ENCODE measurements around the gene ENAH.
"Not testable (repeated sequence)": the region's sequence is repeated elsewhere in the genome, so short reads cannot be mapped to it uniquely, and the experiment has no call there.

Gene ENAH

GRCh38 chr1:225644666-225645065 lies 8.3 kb downstream of the ENAH start:
- peak; percentile 15 for DNase-seq

DNA sequence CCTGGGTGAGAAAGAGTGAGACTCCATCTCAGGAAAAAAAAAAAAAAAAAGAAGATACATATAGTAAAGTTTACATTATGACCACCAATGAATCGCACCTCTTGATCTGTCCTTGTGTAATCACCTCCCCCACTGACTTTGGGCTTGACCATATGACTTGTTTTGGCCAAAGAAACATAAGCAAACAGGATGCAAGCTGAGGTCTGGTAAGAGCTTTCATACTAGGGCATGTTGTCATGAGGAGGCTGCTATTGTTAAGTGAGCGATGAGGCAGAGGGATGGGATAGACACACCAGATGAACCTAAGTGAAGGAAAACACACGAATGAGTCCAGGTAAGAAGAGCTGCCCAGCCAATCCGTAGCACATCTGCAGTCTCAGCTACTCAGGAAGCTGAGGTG lies 10.7 kb downstream of the ENAH start:
- no peak for DNase-seq

GRCh38 chr1:225638853-225639252 lies 14.1 kb downstream of the ENAH start:
- DNase-seq, result no peak

DNA sequence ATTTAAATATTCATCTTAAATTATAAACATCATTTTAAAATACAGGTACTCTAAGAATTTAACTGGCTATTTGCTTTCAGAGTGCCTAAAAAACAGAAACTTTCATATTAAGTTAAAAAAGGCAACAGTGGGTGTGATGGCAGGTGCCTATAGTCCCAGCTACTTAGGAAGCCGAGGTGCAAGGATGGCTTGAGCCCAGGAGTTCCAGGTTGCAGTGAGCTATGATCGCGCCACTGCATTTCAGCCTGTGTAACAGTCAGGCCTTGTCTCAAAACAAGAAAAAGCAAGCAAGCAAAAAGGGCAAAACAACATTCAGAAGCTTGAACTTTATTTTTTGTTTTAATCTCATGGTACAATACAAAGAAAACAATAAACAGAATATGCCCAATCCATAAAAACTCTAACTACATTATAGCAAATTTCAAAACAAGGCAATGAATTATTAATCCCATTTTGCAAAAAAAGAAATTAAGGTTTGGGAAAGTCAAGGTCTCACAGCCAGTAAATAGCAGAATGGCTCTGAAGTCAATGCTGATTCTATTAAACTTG lies 15.2 kb downstream of the ENAH start:
- no peak for DNase-seq

GRCh38 chr1:225636992-225637391 lies 15.9 kb downstream of the ENAH start:
- not testable (repeated sequence) for DNase-seq

GRCh38 chr1:225635649-225636048 lies 17.3 kb downstream of the ENAH start:
- peak; percentile 29 for DNase-seq

DNA sequence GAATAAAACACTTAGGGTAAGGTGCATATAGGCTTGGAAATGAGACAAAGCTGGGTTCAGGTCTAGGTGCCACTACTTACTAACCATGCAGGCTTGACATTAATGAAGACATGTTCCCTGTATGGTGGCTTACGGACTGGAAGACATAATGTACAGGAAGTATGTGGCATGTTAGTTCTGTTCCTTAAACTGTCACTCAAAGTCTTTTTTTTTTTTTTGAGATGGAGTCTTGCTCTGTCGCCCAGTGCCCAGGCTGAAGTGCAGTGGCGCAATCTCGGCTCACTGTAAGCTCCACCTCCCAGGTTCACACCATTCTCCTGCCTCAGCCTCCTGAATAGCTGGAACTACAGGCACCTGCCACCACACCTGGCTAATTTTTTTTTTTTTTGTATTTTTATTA lies 20.1 kb downstream of the ENAH start:
- not testable (repeated sequence) for DNase-seq

GRCh38 chr1:225631021-225631663 lies 21.8 kb downstream of the ENAH start:
- DNase-seq, result no peak

- DNase-seq, result no peak
Measured at GRCh38 chr1:225629483-225629882, 23.4 kb downstream of the ENAH start.

DNA sequence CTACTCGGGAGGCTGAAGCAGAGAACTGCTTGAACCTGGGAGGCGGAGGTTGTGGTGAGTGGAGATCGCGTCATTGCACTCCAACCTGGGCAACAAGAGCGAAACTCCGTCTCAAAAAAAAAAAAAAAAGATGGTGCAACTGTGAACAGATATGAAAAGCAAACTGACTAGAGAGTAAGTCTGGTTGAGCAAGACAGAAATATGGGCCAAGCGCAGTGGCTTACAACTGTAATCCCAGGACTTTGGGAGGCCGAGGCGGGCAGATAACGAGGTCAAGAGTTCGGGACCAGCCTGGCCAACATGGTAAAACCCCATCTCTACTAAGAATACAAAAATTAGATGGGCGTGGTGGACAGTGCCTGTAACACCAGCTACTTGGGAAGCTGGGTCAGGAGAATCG lies 24.1 kb downstream of the ENAH start:
- DNase-seq, result not testable (repeated sequence)

GRCh38 chr1:225627304-225627947 lies 25.5 kb downstream of the ENAH start:
- DNase-seq, result no peak

- peak; percentile 47 for DNase-seq
Measured at GRCh38 chr1:225626698-225627097, 26.2 kb downstream of the ENAH start.

GRCh38 chr1:225617956-225618355 lies 35.0 kb downstream of the ENAH start:
- no peak for DNase-seq

GRCh38 chr1:225617479-225617878 lies 35.4 kb downstream of the ENAH start:
- no peak for DNase-seq

DNA sequence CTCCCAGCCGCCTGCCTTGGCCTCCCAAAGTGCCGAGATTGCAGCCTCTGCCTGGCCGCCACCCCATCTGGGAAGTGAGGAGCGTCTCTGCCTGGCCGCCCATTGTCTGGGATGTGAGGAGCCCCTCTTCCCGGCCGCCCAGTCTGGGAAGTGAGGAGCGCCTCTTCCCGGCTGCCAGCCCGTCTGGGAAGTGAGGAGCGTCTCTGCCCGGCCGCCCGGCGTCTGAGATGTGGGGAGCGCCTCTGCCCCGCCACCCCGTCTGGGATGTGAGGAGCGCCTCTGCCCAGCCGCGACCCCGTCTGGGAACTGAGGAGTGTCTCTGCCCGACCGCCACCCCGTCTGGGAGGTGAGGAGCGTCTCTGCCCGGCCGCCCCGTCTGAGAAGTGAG lies 37.5 kb downstream of the ENAH start:
- DNase-seq, result not testable (repeated sequence)

DNA sequence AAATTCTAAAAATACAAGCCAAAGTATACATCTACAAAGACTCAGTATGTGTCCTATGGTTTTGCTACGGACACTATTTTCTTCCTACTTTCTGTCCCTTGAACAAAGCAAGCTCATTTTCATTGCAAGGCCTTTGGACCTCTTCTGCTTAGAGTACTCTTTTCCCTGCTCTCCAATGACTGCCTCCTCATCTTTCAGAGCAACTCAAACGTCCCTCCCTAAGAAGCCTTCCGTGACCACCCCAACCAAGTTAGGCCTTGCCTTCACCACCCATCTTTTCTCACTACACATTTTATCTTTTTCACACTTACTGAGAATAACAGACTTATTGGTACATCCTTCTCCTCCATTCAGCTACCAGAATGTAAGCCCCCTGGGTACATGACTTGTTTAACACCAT lies 39.9 kb downstream of the ENAH start:
- no peak for DNase-seq

- DNase-seq, result no peak
Measured at GRCh38 chr1:225612287-225612686, 40.6 kb downstream of the ENAH start.

DNA sequence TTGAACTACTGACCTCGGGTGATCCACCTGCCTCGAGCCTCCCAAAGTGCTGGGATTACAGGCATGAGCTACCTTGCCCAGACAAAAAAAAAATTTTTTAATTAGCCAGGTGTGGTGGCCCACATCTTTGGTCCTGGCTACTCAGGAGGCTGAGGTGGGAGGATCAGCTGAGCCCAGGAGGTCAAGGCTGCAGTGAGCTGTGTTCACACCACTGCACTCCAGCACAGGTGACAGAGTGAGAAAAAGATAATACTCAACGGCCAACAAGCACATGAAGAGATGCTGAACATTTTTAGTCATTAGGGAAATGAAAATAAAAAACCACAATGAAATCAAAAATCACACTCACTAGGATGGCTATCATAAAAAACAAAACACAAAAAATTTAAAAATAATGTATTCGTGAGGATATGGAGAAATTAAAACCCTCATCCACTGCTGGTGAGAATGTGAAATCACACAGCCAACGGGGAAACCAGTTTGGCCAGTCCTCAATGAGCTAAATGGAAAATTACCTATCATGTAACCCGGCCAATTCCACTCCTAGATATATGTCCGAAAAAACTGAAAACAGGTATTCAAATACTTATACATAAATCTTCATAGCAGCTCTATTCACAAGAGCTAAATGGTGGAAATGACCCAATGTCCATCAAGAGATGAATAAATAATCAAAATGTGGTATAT lies 41.2 kb downstream of the ENAH start:
- no peak for DNase-seq

DNA sequence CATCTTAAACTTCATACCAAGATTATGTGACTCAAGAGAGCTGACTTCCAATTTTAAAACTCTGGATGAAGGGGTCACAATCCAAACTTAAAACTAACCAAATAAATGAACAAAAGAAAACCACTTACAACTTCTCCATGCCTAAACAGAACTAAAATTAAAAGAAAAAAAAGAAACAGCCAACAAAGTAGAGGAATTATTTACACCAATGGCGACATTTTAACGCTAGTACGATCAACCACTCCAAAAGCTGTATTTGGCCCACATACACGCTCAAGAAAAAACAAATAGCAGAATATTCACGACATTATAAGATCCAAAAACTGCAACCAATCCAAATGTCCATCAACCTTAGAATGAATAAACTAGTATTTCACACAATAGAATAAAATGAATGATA lies 42.4 kb downstream of the ENAH start:
- no peak for DNase-seq

DNA sequence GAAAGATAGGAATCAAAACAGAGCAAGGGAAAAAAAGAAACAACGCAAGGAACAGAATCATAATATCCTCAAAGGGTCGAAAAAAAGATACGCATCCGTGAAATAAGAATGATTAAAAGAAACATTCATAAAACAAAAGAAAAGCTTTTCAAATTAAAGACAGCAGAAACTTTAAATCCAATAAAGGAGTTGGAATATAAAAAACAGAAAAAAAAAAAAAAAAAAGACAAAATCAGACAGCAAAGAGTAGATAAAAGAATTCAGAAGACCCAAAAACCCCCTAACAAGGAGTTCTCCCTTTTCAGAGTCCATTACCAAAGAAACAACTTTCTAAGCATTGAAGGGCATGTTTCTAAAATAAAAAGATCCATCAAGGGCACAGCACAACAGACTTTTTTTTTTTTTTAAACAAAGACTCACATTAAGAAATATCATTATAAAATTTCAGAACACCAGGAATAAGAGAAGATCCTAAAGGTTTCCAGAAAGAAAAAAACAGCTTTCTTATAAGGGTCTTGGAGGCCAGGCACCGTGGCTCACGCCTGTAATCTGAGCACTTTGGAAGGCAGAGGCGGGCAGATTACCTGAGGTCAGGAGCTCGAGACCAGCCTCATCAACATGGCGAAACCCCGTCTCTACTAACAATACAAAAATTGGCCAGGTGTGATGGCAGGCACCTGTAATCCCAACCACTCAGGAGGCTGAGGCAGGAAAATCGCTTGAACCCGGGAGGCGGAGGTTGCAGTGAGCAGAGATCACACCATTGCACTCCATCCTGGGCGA lies 44.7 kb downstream of the ENAH start:
- no peak for DNase-seq

- no peak for DNase-seq
Measured at GRCh38 chr1:225607355-225607754, 45.6 kb downstream of the ENAH start.

GRCh38 chr1:225603538-225604354 lies 49.2 kb downstream of the ENAH start:
- DNase-seq, result peak; percentile 82

Measured in fibroblast of skin of back (primary cell).